ENCODE results near the gene CEP70. TPM values are rescaled to one million over a fixed set of nuclear protein-coding genes. Genes with fewer than 3 reads are reported as not detected.
"Not testable (repeated sequence)": the region's sequence is repeated elsewhere in the genome, so short reads cannot be mapped to it uniquely, and the experiment has no call there.

The CEP70 gene
- total RNA-seq, 5 donors from 2014 or later (not counting 1 experiment from before 2014, with no cell fraction given) = 14.5 to 23.4 (median 21.7) TPM

- POLR2A ChIA-PET = no interaction called here
- CTCF ChIA-PET = no interaction called here
- H3K36me3 ChIP-seq (ENCODE audit: control insufficient read depth in 2 of 2, extremely low read depth in 1 of 2, insufficient read depth in 1 of 2, low read length in 1 of 2) = peaks cover 3 to 8% of the 10 kb centered on the region in 2 donors
- H3K9me3 ChIP-seq = no peaks in the 10 kb centered on the region
- Mint-ChIP-seq H3K27me3 (no peaks in the 10 kb centered on the region), H3K4me3 (no peak overlapping the region), H3K4me1 (no peaks in the 10 kb centered on the region), H3K9me3 (peaks cover 25 to 69% (median 51%) of the 10 kb centered on the region in 3 donors), H3K27ac (no peak overlapping the region), H3K36me3 (peaks cover 95% of the 10 kb centered on the region)
- H3K4me1 ChIP-seq (ENCODE audit: control insufficient read depth in 1 of 2, extremely low read depth in 1 of 2, insufficient read depth in 2 of 2, low read length in 2 of 2) = no peaks in the 10 kb centered on the region
- H3K27me3 ChIP-seq (replicated peaks in 1 of 2; ENCODE audit: control insufficient read depth in 2 of 2, extremely low read depth in 1 of 2, insufficient read depth in 2 of 2, low read length in 1 of 2) = no peaks in the 10 kb centered on the region
- H3K4me3 ChIP-seq (ENCODE audit: control insufficient read depth in 1 of 2, extremely low read depth in 1 of 2, low read length in 1 of 2) = no peak overlapping the region
- no CpG with 5 or more reads among the region's 5 CpGs for WGBS (ENCODE audit: insufficient coverage)
- ATAC-seq (replicated peaks in 1 of 4) = no peak
- H3K27ac ChIP-seq (ENCODE audit: low read length) = no peak overlapping the region
- no peak for DNase-seq
These were observed 51.1 kb downstream of the CEP70 start for GRCh38 chr3:138542977-138543376.

GRCh38 chr3:138539352-138539751, 54.7 kb downstream of the CEP70 start:
- no peak for ATAC-seq (replicated peaks in 1 of 4)
- no peak overlapping the region for H3K4me3 Mint-ChIP-seq
- H3K27ac Mint-ChIP-seq = no peak overlapping the region
- H3K27me3 ChIP-seq (replicated peaks in 1 of 2; ENCODE audit: control insufficient read depth in 2 of 2, extremely low read depth in 1 of 2, insufficient read depth in 2 of 2, low read length in 1 of 2) = no peaks in the 10 kb centered on the region
- no peak for DNase-seq
- ChIA-PET CTCF (no interaction called here), POLR2A (no interaction called here)
- H3K9me3 Mint-ChIP-seq = peaks cover 19 to 40% (median 30%) of the 10 kb centered on the region in 3 donors
- no peaks in the 10 kb centered on the region for H3K9me3 ChIP-seq
- H3K4me1 ChIP-seq (ENCODE audit: control insufficient read depth in 1 of 2, extremely low read depth in 1 of 2, insufficient read depth in 2 of 2, low read length in 2 of 2) = no peaks in the 10 kb centered on the region
- H3K27ac ChIP-seq (ENCODE audit: low read length) = no peak overlapping the region
- no peaks in the 10 kb centered on the region for H3K27me3 Mint-ChIP-seq
- peaks cover 3 to 8% of the 10 kb centered on the region in 2 donors for H3K36me3 ChIP-seq (ENCODE audit: control insufficient read depth in 2 of 2, extremely low read depth in 1 of 2, insufficient read depth in 1 of 2, low read length in 1 of 2)
- no peaks in the 10 kb centered on the region for H3K4me1 Mint-ChIP-seq
- H3K36me3 Mint-ChIP-seq = peaks cover 84% of the 10 kb centered on the region
- H3K4me3 ChIP-seq (ENCODE audit: control insufficient read depth in 1 of 2, extremely low read depth in 1 of 2, low read length in 1 of 2) = no peak overlapping the region

- CTCF ChIA-PET; H3K4me3 ChIP-seq (ENCODE audit: control insufficient read depth in 1 of 2, extremely low read depth in 1 of 2, low read length in 1 of 2); H3K9me3 ChIP-seq; ATAC-seq (replicated peaks in 1 of 4); H3K27ac Mint-ChIP-seq; H3K27ac ChIP-seq (ENCODE audit: low read length); POLR2A ChIA-PET; H3K27me3 ChIP-seq (replicated peaks in 1 of 2; ENCODE audit: control insufficient read depth in 2 of 2, extremely low read depth in 1 of 2, insufficient read depth in 2 of 2, low read length in 1 of 2); H3K9me3 Mint-ChIP-seq; DNase-seq; H3K4me1 Mint-ChIP-seq; H3K4me3 Mint-ChIP-seq; H3K36me3 ChIP-seq (ENCODE audit: control insufficient read depth in 2 of 2, extremely low read depth in 1 of 2, insufficient read depth in 1 of 2, low read length in 1 of 2); H3K27me3 Mint-ChIP-seq; H3K4me1 ChIP-seq (ENCODE audit: control insufficient read depth in 1 of 2, extremely low read depth in 1 of 2, insufficient read depth in 2 of 2, low read length in 2 of 2): not testable (repeated sequence)
- 95% methylated on average over 19 of the region's 23 CpGs for WGBS (ENCODE audit: insufficient coverage)
- peaks cover 60% of the 10 kb centered on the region for H3K36me3 Mint-ChIP-seq
These were observed 72.6 kb downstream of the CEP70 start for GRCh38 chr3:138521445-138521844.

GRCh38 chr3:138513090-138513843, 80.8 kb downstream of the CEP70 start:
- ATAC-seq (replicated peaks in 1 of 4) (no peak), DNase-seq (no peak)
- no peak overlapping the region for H3K27ac Mint-ChIP-seq
- no peaks in the 10 kb centered on the region for H3K9me3 Mint-ChIP-seq
- no peaks in the 10 kb centered on the region for H3K27me3 Mint-ChIP-seq
- Histone ChIP-seq H3K4me3 (ENCODE audit: control insufficient read depth in 1 of 2, extremely low read depth in 1 of 2, low read length in 1 of 2) (no peak overlapping the region), H3K9me3 (no peaks in the 10 kb centered on the region), H3K27ac (ENCODE audit: low read length) (no peak overlapping the region), H3K36me3 (ENCODE audit: control insufficient read depth in 2 of 2, extremely low read depth in 1 of 2, insufficient read depth in 1 of 2, low read length in 1 of 2) (peaks cover 0 to 2% of the 10 kb centered on the region in 2 donors), H3K27me3 (replicated peaks in 1 of 2; ENCODE audit: control insufficient read depth in 2 of 2, extremely low read depth in 1 of 2, insufficient read depth in 2 of 2, low read length in 1 of 2) (no peaks in the 10 kb centered on the region), H3K4me1 (ENCODE audit: control insufficient read depth in 1 of 2, extremely low read depth in 1 of 2, insufficient read depth in 2 of 2, low read length in 2 of 2) (no peaks in the 10 kb centered on the region)
- H3K36me3 Mint-ChIP-seq = peaks cover 36% of the 10 kb centered on the region
- H3K4me3 Mint-ChIP-seq = no peak overlapping the region
- 20% methylated on average over 1 of the region's 2 CpGs for WGBS (ENCODE audit: insufficient coverage)
- ChIA-PET CTCF (interaction anchor here in 1 of 2 donors (0.6 kb wide), 1 partner anchor 402 kb away, joined by 6 read pairs; no protein-coding TSS in a partner anchor), POLR2A (no interaction called here)
- peaks cover 0 to 5% (median 0%) of the 10 kb centered on the region in 3 donors for H3K4me1 Mint-ChIP-seq

- no peak for DNase-seq
- H3K27ac ChIP-seq (ENCODE audit: low read length) = no peak overlapping the region
- CTCF ChIA-PET = no interaction called here
These were observed 82.1 kb downstream of the CEP70 start for GRCh38 chr3:138511945-138512344.

GRCh38 chr3:138509586-138509985, 84.5 kb downstream of the CEP70 start:
- H3K4me1 ChIP-seq (ENCODE audit: control insufficient read depth in 1 of 2, extremely low read depth in 1 of 2, insufficient read depth in 2 of 2, low read length in 2 of 2) = no peaks in the 10 kb centered on the region
- ATAC-seq (replicated peaks in 1 of 4) (no peak), DNase-seq (no peak)
- Mint-ChIP-seq H3K4me1 (peaks cover 0 to 5% (median 0%) of the 10 kb centered on the region in 3 donors), H3K27me3 (no peaks in the 10 kb centered on the region), H3K27ac (no peak overlapping the region), H3K9me3 (no peaks in the 10 kb centered on the region), H3K36me3 (peaks cover 32% of the 10 kb centered on the region), H3K4me3 (no peak overlapping the region)
- H3K9me3 ChIP-seq = no peaks in the 10 kb centered on the region
- H3K27ac ChIP-seq (ENCODE audit: low read length) = no peak overlapping the region
- H3K4me3 ChIP-seq (ENCODE audit: control insufficient read depth in 1 of 2, extremely low read depth in 1 of 2, low read length in 1 of 2) = no peak overlapping the region
- ChIA-PET POLR2A (no interaction called here), CTCF (no interaction called here)
- WGBS (ENCODE audit: insufficient coverage) = no CpG with 5 or more reads among the region's 2 CpGs
- no peaks in the 10 kb centered on the region for H3K27me3 ChIP-seq (replicated peaks in 1 of 2; ENCODE audit: control insufficient read depth in 2 of 2, extremely low read depth in 1 of 2, insufficient read depth in 2 of 2, low read length in 1 of 2)
- no peaks in the 10 kb centered on the region for H3K36me3 ChIP-seq (ENCODE audit: control insufficient read depth in 2 of 2, extremely low read depth in 1 of 2, insufficient read depth in 1 of 2, low read length in 1 of 2)

More at GRCh38 chr3:138511945-138512344, 82.1 kb downstream of the CEP70 start:
- peaks cover 33% of the 10 kb centered on the region for H3K36me3 Mint-ChIP-seq
- H3K4me1 Mint-ChIP-seq = peaks cover 0 to 5% (median 0%) of the 10 kb centered on the region in 3 donors
- no peak overlapping the region for H3K4me3 ChIP-seq (ENCODE audit: control insufficient read depth in 1 of 2, extremely low read depth in 1 of 2, low read length in 1 of 2)
- POLR2A ChIA-PET = no interaction called here
- no peak overlapping the region for H3K27ac Mint-ChIP-seq
- H3K4me3 Mint-ChIP-seq = no peak overlapping the region
- H3K27me3 ChIP-seq (replicated peaks in 1 of 2; ENCODE audit: control insufficient read depth in 2 of 2, extremely low read depth in 1 of 2, insufficient read depth in 2 of 2, low read length in 1 of 2) = no peaks in the 10 kb centered on the region
- no peaks in the 10 kb centered on the region for H3K9me3 Mint-ChIP-seq
- no peaks in the 10 kb centered on the region for H3K4me1 ChIP-seq (ENCODE audit: control insufficient read depth in 1 of 2, extremely low read depth in 1 of 2, insufficient read depth in 2 of 2, low read length in 2 of 2)
- no peaks in the 10 kb centered on the region for H3K9me3 ChIP-seq
- H3K27me3 Mint-ChIP-seq = no peaks in the 10 kb centered on the region
- ATAC-seq (replicated peaks in 1 of 4) = no peak
- H3K36me3 ChIP-seq (ENCODE audit: control insufficient read depth in 2 of 2, extremely low read depth in 1 of 2, insufficient read depth in 1 of 2, low read length in 1 of 2) = peaks cover 0 to 2% of the 10 kb centered on the region in 2 donors
